H1 (cell line): ENCODE measurements around the gene BRCC3. TPM values are rescaled to one million over a fixed set of nuclear protein-coding genes. Genes with fewer than 3 reads are reported as not detected.

Experiments
- CTCF ChIA-PET: fragments of 300-600 bp; sonication (Branson Sonifier 250); formaldehyde crosslinking; loops from one replicate; lab custom pipeline; 2021; ENCODE audit not compliant: partially characterized antibody; lab: Charles Lee
- POLR2A ChIA-PET: fragments of 300-600 bp; sonication (Branson Sonifier 250); formaldehyde crosslinking; loops from one replicate; lab custom pipeline; 2021; ENCODE audit warnings: inconsistent platforms; ENCODE audit not compliant: partially characterized antibody; lab: Charles Lee
- DNase-seq, 2 experiments: peaks; one replicate each; pipeline versions ENCODE4 v3.0.0 to v3.0.0-alpha.2; 2010 to 2022; ENCODE audit warnings: low spot score in 2 of 2, low read depth in 1 of 2, mixed read lengths in 1 of 2
- FAIRE-seq: peaks from 2 replicates; lab custom pipeline; 2011; peaks lifted over from hg19 to GRCh38; lab: Jason Lieb, UNC
- H2AFZ ChIP-seq: 2 replicates; pipeline ENCODE4 v1.8.1; 2012; ENCODE audit warnings: low read length, inconsistent platforms
- H2AK5ac ChIP-seq: 2 replicates; pipeline ENCODE4 v1.6.1; 2013; ENCODE audit warnings: low read depth, low read length
- H2BK120ac ChIP-seq: replicated peaks from 2 replicates; pipeline ENCODE3; 2013; ENCODE audit warnings: low read depth, low read length, inconsistent platforms
- H2BK12ac ChIP-seq: 2 replicates; pipeline ENCODE4 v1.6.1; 2013; ENCODE audit warnings: low read depth, low read length
- H2BK15ac ChIP-seq: 2 replicates; pipeline ENCODE4 v1.6.1; 2013; ENCODE audit warnings: low read length
- H2BK20ac ChIP-seq: 2 replicates; pipeline ENCODE4 v1.6.1; 2013; ENCODE audit warnings: low read length
- H2BK5ac ChIP-seq: 2 replicates; pipeline ENCODE4 v1.6.1; 2013; ENCODE audit warnings: low read depth, low read length
- H3K14ac ChIP-seq: 2 replicates; pipeline ENCODE4 v1.6.1; 2013; ENCODE audit warnings: inconsistent platforms; ENCODE audit not compliant: insufficient read length
- H3K18ac ChIP-seq: 2 replicates; pipeline ENCODE4 v1.6.1; 2013; ENCODE audit warnings: low read length; ENCODE audit errors: extremely low read depth
- H3K23ac ChIP-seq: 2 replicates; pipeline ENCODE4 v1.6.1; 2013; ENCODE audit warnings: inconsistent platforms; ENCODE audit not compliant: insufficient read length
- H3K23me2 ChIP-seq: 2 replicates; pipeline ENCODE4 v1.6.1; 2013; ENCODE audit warnings: low read depth, low read length
- H3K27ac ChIP-seq: 2 replicates; pipeline ENCODE4 v1.6.1; 2011; ENCODE audit warnings: low read depth, low read length, inconsistent platforms
- H3K27me3 ChIP-seq, 4 experiments: replicated peaks in 1 of 4; 1 replicate in 1 of 4; 2 replicates in 3 of 4; pipeline versions ENCODE4 v1.6.1 to v1.8.1; 2011 to 2013; ENCODE audit warnings: low read length in 3 of 4, mild to moderate bottlenecking in 3 of 4, inconsistent platforms in 2 of 4, mixed read lengths in 2 of 4, moderate library complexity in 1 of 4; ENCODE audit not compliant: control insufficient read depth in 3 of 4, insufficient read depth in 3 of 4; ENCODE audit errors: extremely low read depth in 1 of 4
- H3K36me3 ChIP-seq, 4 experiments: 2 replicates each; pipeline versions ENCODE4 v1.6.1 to v1.8.1; 2011 to 2013; ENCODE audit warnings: mild to moderate bottlenecking in 4 of 4, low read length in 3 of 4, moderate library complexity in 2 of 4, control low read depth in 1 of 4, inconsistent platforms in 1 of 4; ENCODE audit not compliant: insufficient read depth in 4 of 4, control insufficient read depth in 2 of 4
- H3K4ac ChIP-seq: replicated peaks from 2 replicates; pipeline ENCODE3; 2013; ENCODE audit warnings: low read length, low read depth, mixed read lengths, inconsistent platforms; ENCODE audit not compliant: insufficient read length
- H3K4me1 ChIP-seq, 4 experiments: replicated peaks in 1 of 4; 1 replicate in 1 of 4; 2 replicates in 3 of 4; pipeline versions ENCODE4 v1.6.1 to v1.8.1; 2011 to 2013; ENCODE audit warnings: low read length in 3 of 4, inconsistent platforms in 2 of 4, mixed read lengths in 1 of 4; ENCODE audit not compliant: insufficient read depth in 4 of 4, control insufficient read depth in 3 of 4
- H3K4me2 ChIP-seq, 2 experiments: 2 replicates each; pipeline versions ENCODE4 v1.6.1 to v1.8.1; 2011 to 2013; ENCODE audit warnings: low read depth in 2 of 2, low read length in 2 of 2, control low read depth in 1 of 2, inconsistent platforms in 1 of 2, mild to moderate bottlenecking in 1 of 2; ENCODE audit not compliant: insufficient read depth in 1 of 2
- H3K4me3 ChIP-seq, 4 experiments: fragments of 200-600, 300-600 bp in 1 of 4; sonication (generic), shearing (Covaris generic), sonication (Bioruptor Twin) in 1 of 4; 2 replicates each; pipeline versions ENCODE4 v1.5.1 to v1.8.1; 2011 to 2016; ENCODE audit warnings: low read length in 4 of 4, low read depth in 3 of 4, control low read depth in 2 of 4, inconsistent platforms in 2 of 4, mild to moderate bottlenecking in 2 of 4, mixed read lengths in 1 of 4, moderate library complexity in 1 of 4; ENCODE audit not compliant: insufficient read depth in 2 of 4; ENCODE audit errors: extremely low read depth in 1 of 4
- H3K56ac ChIP-seq: replicated peaks from 2 replicates; pipeline ENCODE3; 2013; ENCODE audit warnings: low read depth, mild to moderate bottlenecking, mixed read lengths, low read length, inconsistent platforms; ENCODE audit not compliant: insufficient read length
- H3K79me1 ChIP-seq: 2 replicates; pipeline ENCODE4 v1.6.1; 2013; ENCODE audit warnings: low read depth, low read length, control low read depth
- H3K79me2 ChIP-seq, 2 experiments: 2 replicates each; pipeline versions ENCODE4 v1.6.1 to v1.8.1; 2012 to 2013; ENCODE audit warnings: low read length in 2 of 2, mild to moderate bottlenecking in 2 of 2, inconsistent platforms in 1 of 2; ENCODE audit not compliant: insufficient read depth in 2 of 2, control insufficient read depth in 1 of 2
- H3K9ac ChIP-seq, 4 experiments: replicated peaks in 1 of 4; 1 replicate in 1 of 4; 2 replicates in 3 of 4; pipeline versions ENCODE4 v1.6.1 to v1.8.1; 2011 to 2013; ENCODE audit warnings: low read depth in 3 of 4, low read length in 3 of 4, control low read depth in 2 of 4, mild to moderate bottlenecking in 2 of 4, moderate library complexity in 2 of 4, inconsistent platforms in 1 of 4; ENCODE audit errors: extremely low read depth in 1 of 4
- H3K9me3 ChIP-seq, 2 experiments: 2 replicates each; pipeline versions ENCODE4 v1.6.1 to v1.8.1; 2012 to 2013; ENCODE audit warnings: mild to moderate bottlenecking in 2 of 2, moderate library complexity in 2 of 2, control low read depth in 1 of 2, inconsistent platforms in 1 of 2, low read depth in 1 of 2, low read length in 1 of 2, mixed read lengths in 1 of 2; ENCODE audit not compliant: insufficient read depth in 2 of 2
- H4K20me1 ChIP-seq, 2 experiments: replicated peaks in 1 of 2; 2 replicates each; pipeline versions ENCODE3 to v1.8.1; 2011 to 2013; ENCODE audit warnings: inconsistent platforms in 2 of 2, low read length in 2 of 2, mild to moderate bottlenecking in 1 of 2; ENCODE audit not compliant: insufficient read depth in 2 of 2, control insufficient read depth in 1 of 2
- H4K5ac ChIP-seq: 2 replicates; pipeline ENCODE4 v1.6.1; 2013; ENCODE audit warnings: low read length, low read depth, mixed read lengths, inconsistent platforms; ENCODE audit not compliant: insufficient read length
- H4K8ac ChIP-seq: 2 replicates; pipeline ENCODE4 v1.8.0; 2013; ENCODE audit warnings: mild to moderate bottlenecking, moderate library complexity, low read length, inconsistent platforms; ENCODE audit not compliant: insufficient read depth; ENCODE audit errors: extremely low read depth
- H4K91ac ChIP-seq: replicated peaks from 2 replicates; pipeline ENCODE3; 2013; ENCODE audit warnings: low read length, mixed read lengths, inconsistent platforms; ENCODE audit not compliant: insufficient read length
- EGR1 ChIP-seq: IDR thresholded peaks from 2 replicates; pipeline ENCODE4 v1.6.1; 2011; ENCODE audit warnings: low read depth, low read length, borderline replicate concordance
- KDM4A ChIP-seq: IDR thresholded peaks from one replicate; pipeline ENCODE4 v1.7.1; 2012; ENCODE audit warnings: low read depth, mild to moderate bottlenecking, moderate library complexity, low read length, inconsistent platforms; ENCODE audit not compliant: severe bottlenecking
- MAFK ChIP-seq: IDR thresholded peaks from 2 replicates; pipeline ENCODE4 v1.6.1; 2012; ENCODE audit warnings: low read depth, mild to moderate bottlenecking, improper control_type of control experiment, low read length
- MAX ChIP-seq: IDR thresholded peaks from 2 replicates; pipeline ENCODE4 v1.6.1; 2012; ENCODE audit warnings: inconsistent platforms
- TAF7 ChIP-seq: optimal IDR thresholded peaks from 2 replicates; pipeline ENCODE3; 2011; ENCODE audit warnings: low read depth, mild to moderate bottlenecking, inconsistent platforms, low read length, moderate library complexity, borderline replicate concordance
- WGBS, 2 experiments: shearing (Covaris generic) in 1 of 2; methylation state at CpG; one replicate each; pipeline versions ENCODE4 v1.1.6 to v1.1.7; 2013 to 2015; ENCODE audit warnings: low lambda C conversion rate in 2 of 2, mixed read lengths in 2 of 2, inconsistent platforms in 1 of 2, low coverage in 1 of 2, missing lambda C conversion rate in 1 of 2; ENCODE audit not compliant: insufficient replicate concordance in 2 of 2, insufficient coverage in 1 of 2, insufficient read length in 1 of 2; ENCODE audit errors: extremely low coverage in 1 of 2, missing lambda C conversion rate in 1 of 2; 5-methylcytosine and 5-hydroxymethylcytosine counted together
- polyA plus RNA-seq, 7 experiments: library from polyadenylated mRNA; depleted of rRNA in 3 of 7; stranded (reverse) in 5 of 7; unstranded in 2 of 7; fragments of >200 nt in 5 of 7; fragments of 200-250 nt in 2 of 7; gene quantifications; 1 replicate in 5 of 7; 2 replicates in 1 of 7; 4 replicates in 1 of 7; pipeline versions ENCODE4 v1.2.1 to v1.2.3, GENCODE V29; 2011 to 2013; ENCODE audit warnings: missing spikeins in 2 of 7, mixed read lengths in 2 of 7
- total RNA-seq: library from RNA; stranded (reverse); fragmentation: NEBNext Ultra II Directional; extraction: Animal tissue kit (Norgen Biotek cat#: 25700); gene quantifications from 2 replicates; pipeline ENCODE4 v1.2.1, GENCODE V29; 2021

BRCC3 gene
- total and polyA plus RNA-seq, 2 of the 8 experiments (the other 6 are each of a cell fraction or from before 2014, with no cell fraction given): 13.1 to 23.2 TPM

GRCh38 chrX:155026420-155026726 lies 44.9 kb upstream of the BRCC3 start:
- Histone ChIP-seq H3K18ac (no peak overlapping the region), H3K27me3 (no peaks in the 10 kb centered on the region), H4K8ac (no peak overlapping the region), H3K23ac (no peak overlapping the region), H2BK5ac (no peak overlapping the region), H3K9me3 (no peaks in the 10 kb centered on the region), H4K20me1 (no peaks in the 10 kb centered on the region), H3K79me2 (peaks cover 0 to 22% of the 10 kb centered on the region in 2 experiments; a peak in 2 of 4 replicates), H2AK5ac (no peak overlapping the region), H4K91ac (no peak overlapping the region), H3K4me2 (peak overlapping the region; percentile 49), H3K9ac (peak overlapping the region in 3 of 4 experiments; percentile 12 to 64 (median 48); a peak in 4 of 7 replicates), H2BK12ac (no peak overlapping the region), H3K56ac (no peak overlapping the region), H3K27ac (no peak overlapping the region), H3K4ac (no peak overlapping the region), H2BK120ac (no peak overlapping the region), H3K4me1 (peaks cover 0 to 3% (median under 1%) of the 10 kb centered on the region in 4 experiments; a peak in 2 of 7 replicates), H2BK20ac (no peak overlapping the region), H3K23me2 (peaks cover 3% of the 10 kb centered on the region; the same call in 1 of the 2 replicates), H3K4me3 (peak overlapping the region; percentile 46 to 90 (median 82)), H3K14ac (no peak overlapping the region), H4K5ac (peak overlapping the region; percentile 76), H3K79me1 (no peaks in the 10 kb centered on the region), H2AFZ (no peak overlapping the region; the same call in 1 of the 2 replicates), H2BK15ac (no peak overlapping the region), H3K36me3 (no peaks in the 10 kb centered on the region)
- WGBS, 2 experiments: 5% methylated on average over 7 of the region's 16 CpGs; no CpG with 5 or more reads in 1 of the 2 experiments
- no peak for TF ChIP-seq EGR1
- no peak for TF ChIP-seq KDM4A
- TF ChIP-seq MAFK: no peak
- no peak for TF ChIP-seq MAX
- TF ChIP-seq TAF7: no peak
- DNase-seq: no peak
- ChIA-PET CTCF (interaction anchor here (1.0 kb wide), 1 partner anchor 62 kb away, joined by 5 read pairs; no protein-coding TSS in a partner anchor), POLR2A (interaction anchor here (1.0 kb wide), 1 partner anchor 9 kb away, joined by 7 read pairs; no protein-coding TSS in a partner anchor)
- FAIRE-seq: no peak
